SK-N-SH treated with all-trans-retinoic acid at 6 μM for 48 hours (cell line): ENCODE measurements around the gene NUBP1.
"Not testable (repeated sequence)": the region's sequence is repeated elsewhere in the genome, so short reads cannot be mapped to it uniquely, and the experiment has no call there.

ENCODE experiments used
- ATAC-seq: fragments of 200-7000 bp; cut with Tn5 transposase; 3 replicates; pipeline ENCODE4 v1.9.1; 2020; ENCODE audit warnings: mild to moderate bottlenecking, moderate library complexity
- ARNTL ChIP-seq: fragments of 450-650 bp; formaldehyde crosslinking; IDR thresholded peaks from 2 replicates; pipeline ENCODE4 v1.5.0; 2020; ENCODE audit warnings: low read depth, mild to moderate bottlenecking, moderate library complexity, borderline replicate concordance
- CREB5 ChIP-seq: fragments of 250-450 bp; sonication (Bioruptor Pico); IDR thresholded peaks from 2 replicates; pipeline ENCODE4 v1.5.1; 2020; ENCODE audit warnings: low read depth, mild to moderate bottlenecking, moderate library complexity
- CSDC2 ChIP-seq: fragments of 250-450 bp; sonication (Bioruptor Pico); IDR thresholded peaks from 2 replicates; pipeline ENCODE4 v1.5.0; 2020; ENCODE audit warnings: mild to moderate bottlenecking, moderate library complexity
- CSRNP3 ChIP-seq: fragments of 250-450 bp; sonication (Bioruptor Pico); IDR thresholded peaks from 2 replicates; pipeline ENCODE4 v1.5.1; 2021; ENCODE audit warnings: mild to moderate bottlenecking, moderate library complexity
- ESRRG ChIP-seq: fragments of 250-450 bp; sonication (Bioruptor Pico); IDR thresholded peaks from 2 replicates; pipeline ENCODE4 v1.6.1; 2021; ENCODE audit warnings: mild to moderate bottlenecking
- GLIS3 ChIP-seq: fragments of 250-450 bp; sonication (Bioruptor Pico); IDR thresholded peaks from 2 replicates; pipeline ENCODE4 v1.5.0; 2020; ENCODE audit warnings: mild to moderate bottlenecking, moderate library complexity
- ISL1 ChIP-seq: fragments of 250-450 bp; sonication (Bioruptor Pico); IDR thresholded peaks from 2 replicates; pipeline ENCODE4 v2.1.2; 2022; ENCODE audit warnings: mild to moderate bottlenecking, moderate library complexity
- OSR1 ChIP-seq: fragments of 250-450 bp; sonication (Bioruptor Pico); IDR thresholded peaks from 2 replicates; pipeline ENCODE4 v1.8.0; 2022; ENCODE audit warnings: moderate library complexity, mild to moderate bottlenecking, inconsistent platforms
- PATZ1 ChIP-seq: fragments of 250-450 bp; sonication (Bioruptor Pico); IDR thresholded peaks from 2 replicates; pipeline ENCODE4 v1.8.0; 2020; ENCODE audit warnings: mild to moderate bottlenecking, moderate library complexity, borderline replicate concordance
- POU6F1 ChIP-seq: fragments of 250-450 bp; sonication (Bioruptor Pico); IDR thresholded peaks from 2 replicates; pipeline ENCODE4 v1.8.0; 2021; ENCODE audit warnings: low read depth, mild to moderate bottlenecking, moderate library complexity, borderline replicate concordance
- PPARA ChIP-seq: fragments of 250-450 bp; sonication (Bioruptor Pico); IDR thresholded peaks from 2 replicates; pipeline ENCODE4 v1.5.0; 2020; ENCODE audit warnings: mild to moderate bottlenecking, borderline replicate concordance
- RARB ChIP-seq: fragments of 250-450 bp; sonication (Bioruptor Pico); IDR thresholded peaks from 2 replicates; pipeline ENCODE4 v1.8.0; 2021; ENCODE audit warnings: mild to moderate bottlenecking, moderate library complexity
- TCF4 ChIP-seq: fragments of 250-450 bp; sonication (Bioruptor Pico); IDR thresholded peaks from 2 replicates; pipeline ENCODE4 v1.8.0; 2021; ENCODE audit warnings: mild to moderate bottlenecking, moderate library complexity, borderline replicate concordance
- TOX ChIP-seq: fragments of 250-450 bp; sonication (Bioruptor Pico); IDR thresholded peaks from 2 replicates; pipeline ENCODE4 v1.8.0; 2021; ENCODE audit warnings: mild to moderate bottlenecking, moderate library complexity, borderline replicate concordance
- TSHZ2 ChIP-seq: fragments of 250-450 bp; sonication (Bioruptor Pico); IDR thresholded peaks from 2 replicates; pipeline ENCODE4 v1.5.0; 2020; ENCODE audit warnings: mild to moderate bottlenecking, moderate library complexity
- ZC3H10 ChIP-seq: fragments of 250-450 bp; sonication (Bioruptor Pico); IDR thresholded peaks from 2 replicates; pipeline ENCODE4 v1.5.1; 2021; ENCODE audit warnings: mild to moderate bottlenecking, moderate library complexity
- ZFP3 ChIP-seq: fragments of 250-450 bp; sonication (Bioruptor Pico); IDR thresholded peaks from 2 replicates; pipeline ENCODE4 v1.5.0; 2020; ENCODE audit warnings: mild to moderate bottlenecking, moderate library complexity
- ZFP30 ChIP-seq: fragments of 450-650 bp; formaldehyde crosslinking; IDR thresholded peaks from 2 replicates; pipeline ENCODE4 v1.5.0; 2022; ENCODE audit warnings: mild to moderate bottlenecking, moderate library complexity

Gene NUBP1

GRCh38 chr16:10737068-10737625, 6.5 kb upstream of the NUBP1 start (continued):
- TF ChIP-seq POU6F1 (no peak), GLIS3 (CRISPR knock-in tag) (no peak)

- no peak for TF ChIP-seq ZFP3 (CRISPR knock-in tag)
- no peak for TF ChIP-seq TOX (CRISPR knock-in tag)
- no peak for TF ChIP-seq RARB (CRISPR knock-in tag)
- TF ChIP-seq CSDC2 (CRISPR knock-in tag), result no peak
- TF ChIP-seq ZFP30, result no peak
- TF ChIP-seq CSRNP3 (CRISPR knock-in tag), result no peak
- TF ChIP-seq CREB5 (CRISPR knock-in tag), result no peak
- ATAC-seq, result peak; percentile 50
Observed at GRCh38 chr16:10738231-10739077, 5.2 kb upstream of the NUBP1 start.

GRCh38 chr16:10740000-10740844, 3.4 kb upstream of the NUBP1 start:
- TF ChIP-seq TSHZ2 (CRISPR knock-in tag) (no peak), PPARA (CRISPR knock-in tag) (no peak), TCF4 (CRISPR knock-in tag) (no peak), ESRRG (CRISPR knock-in tag) (no peak), ISL1 (CRISPR knock-in tag) (no peak)
- no peak for ATAC-seq

- ATAC-seq, result no peak
- TF ChIP-seq TCF4 (CRISPR knock-in tag), result no peak
- no peak for TF ChIP-seq PATZ1 (CRISPR knock-in tag)
- no peak for TF ChIP-seq ZC3H10
- TF ChIP-seq OSR1 (CRISPR knock-in tag), result no peak
- TF ChIP-seq ZFP30, result no peak
- no peak for TF ChIP-seq GLIS3 (CRISPR knock-in tag)
- TF ChIP-seq ESRRG (CRISPR knock-in tag), result no peak
- TF ChIP-seq RARB (CRISPR knock-in tag), result no peak
- TF ChIP-seq ARNTL (CRISPR knock-in tag), result no peak
Observed at GRCh38 chr16:10740845-10741208, 2.8 kb upstream of the NUBP1 start.

GRCh38 chr16:10741249-10741648, 2.4 kb upstream of the NUBP1 start:
- ATAC-seq, result not testable (repeated sequence)
